HL-60 (cell line): Measurements from ENCODE around the gene SLCO6A1.

Source experiments
- CTCF ChIP-seq: IDR thresholded peaks from one replicate; pipeline ENCODE4 v1.5.1; 2011; ENCODE audit warnings: low read length, control low read depth, inconsistent platforms; ENCODE audit not compliant: insufficient read depth
- GABPA ChIP-seq: IDR thresholded peaks from 2 replicates; pipeline ENCODE4 v1.6.1; 2012; ENCODE audit warnings: low read depth
- POLR2AphosphoS5 ChIP-seq: IDR thresholded peaks from 2 replicates; pipeline ENCODE4 v1.6.1; 2012; ENCODE audit warnings: low read depth
- REST ChIP-seq: IDR thresholded peaks from 2 replicates; pipeline ENCODE4 v1.6.1; 2012; ENCODE audit warnings: low read depth; ENCODE audit not compliant: insufficient replicate concordance
- SPI1 ChIP-seq: IDR thresholded peaks from 2 replicates; pipeline ENCODE4 v1.6.1; 2012; ENCODE audit warnings: low read depth, mild to moderate bottlenecking, borderline replicate concordance

GRCh38 chr5:102537011-102537410, 38.2 kb upstream of the SLCO6A1 start:
- TF ChIP-seq CTCF (no peak), POLR2AphosphoS5 (no peak), GABPA (no peak), REST (no peak), SPI1 (no peak)
